ENCODE results near the gene CMTM4. TPM values are rescaled to one million over a fixed set of nuclear protein-coding genes. Genes with fewer than 3 reads are reported as not detected.

CMTM4 gene
- polyA plus RNA-seq, 1 donor from 2014 or later = 27.2 TPM

- H4K20me1 ChIP-seq (ENCODE audit: insufficient read depth) = no peaks in the 10 kb centered on the region
- H2AFZ ChIP-seq (ENCODE audit: low read depth, low read length) = no peak within 1 kb of the TSS
- no peaks in the 10 kb centered on the region for H3K9me3 ChIP-seq (ENCODE audit: low read length)
- TF ChIP-seq TAF1 (IDR thresholded peaks at IDR 0.05; ENCODE audit: low read depth) (no peak), CTCF (IDR thresholded peaks at IDR 0.05; ENCODE audit: poor library complexity, severe bottlenecking) (no peak), EP300 (conservative IDR thresholded peaks at IDR 0.05; ENCODE audit: poor library complexity, severe bottlenecking) (no peak), SMC3 (conservative IDR thresholded peaks at IDR 0.05; ENCODE audit: poor library complexity) (no peak), MXI1 (conservative IDR thresholded peaks at IDR 0.05; ENCODE audit: poor library complexity, severe bottlenecking) (no peak), EZH2 (IDR thresholded peaks at IDR 0.05; ENCODE audit: borderline replicate concordance, insufficient read depth, low read length, poor library complexity, severe bottlenecking) (no peak), REST (IDR thresholded peaks at IDR 0.05; ENCODE audit: borderline replicate concordance) (no peak), RAD21 (conservative IDR thresholded peaks at IDR 0.05) (no peak), POLR2AphosphoS5 (IDR thresholded peaks at IDR 0.05) (no peak)
- H3K79me2 ChIP-seq (replicated peaks; ENCODE audit: insufficient read depth, low read length) = no peaks in the 10 kb centered on the region
- no peak within 1 kb of the TSS for H3K4me2 ChIP-seq (ENCODE audit: low read length)
- H3K9me2 ChIP-seq (ENCODE audit: insufficient read depth, low read length) = no peaks in the 10 kb centered on the region
- H3K9ac ChIP-seq (ENCODE audit: low read length) = no peak within 1 kb of the TSS
- no peak within 1 kb of the TSS for H3K27ac ChIP-seq (ENCODE audit: low read length)
- no peaks in the 10 kb centered on the region for H3K36me3 ChIP-seq (ENCODE audit: insufficient read depth, low read length)
- peaks cover 21% of the 10 kb centered on the region for H3K27me3 ChIP-seq (ENCODE audit: insufficient read depth, low read depth, low read length)
- H3K4me3 ChIP-seq (ENCODE audit: low read length) = no peak within 1 kb of the TSS
- no peaks in the 10 kb centered on the region for H3F3A ChIP-seq (ENCODE audit: insufficient read depth, low read length, poor library complexity, severe bottlenecking)
Observed at GRCh38 chr16:66578651-66579531, 117.7 kb downstream of the CMTM4 start, which contains the start of gene CMTM2. TSS of gene CMTM2 (plus strand) at chr16:66579463. CDS start at chr16:66579608, 145 bp downstream.

- no peaks in the 10 kb centered on the region for H4K20me1 ChIP-seq (ENCODE audit: insufficient read depth)
- no peak overlapping the region for H2AFZ ChIP-seq (ENCODE audit: low read depth, low read length)
- H3K4me2 ChIP-seq (ENCODE audit: low read length) = no peak overlapping the region
- H3K27me3 ChIP-seq (ENCODE audit: insufficient read depth, low read depth, low read length) = peaks cover 21% of the 10 kb centered on the region
- no peaks in the 10 kb centered on the region for H3F3A ChIP-seq (ENCODE audit: insufficient read depth, low read length, poor library complexity, severe bottlenecking)
- no peaks in the 10 kb centered on the region for H3K9me3 ChIP-seq (ENCODE audit: low read length)
- no peaks in the 10 kb centered on the region for H3K9me2 ChIP-seq (ENCODE audit: insufficient read depth, low read length)
- no peaks in the 10 kb centered on the region for H3K36me3 ChIP-seq (ENCODE audit: insufficient read depth, low read length)
- TF ChIP-seq TAF1 (IDR thresholded peaks at IDR 0.05; ENCODE audit: low read depth) (no peak), RAD21 (conservative IDR thresholded peaks at IDR 0.05) (no peak)
- H3K79me2 ChIP-seq (replicated peaks; ENCODE audit: insufficient read depth, low read length) = no peaks in the 10 kb centered on the region
- H3K4me3 ChIP-seq (ENCODE audit: low read length) = no peak overlapping the region
- H3K27ac ChIP-seq (ENCODE audit: low read length) = no peak overlapping the region
- no peak overlapping the region for H3K9ac ChIP-seq (ENCODE audit: low read length)
Observed at GRCh38 chr16:66576296-66576695, 120.2 kb downstream of the CMTM4 start.
